ENCODE measurements around the gene PDAP1.
"Not testable (repeated sequence)": the region's sequence is repeated elsewhere in the genome, so short reads cannot be mapped to it uniquely, and the experiment has no call there.

PDAP1 gene

GRCh38 chr7:99424932-99425730 is 16.7 kb upstream of the PDAP1 start:
- no peak for DNase-seq (ENCODE audit: low read depth)

GRCh38 chr7:99422625-99423024 is 14.2 kb upstream of the PDAP1 start:
- DNase-seq (ENCODE audit: low read depth): no peak

- DNase-seq (ENCODE audit: low read depth): no peak
These were observed 13.8 kb upstream of the PDAP1 start for GRCh38 chr7:99422186-99422585.

GRCh38 chr7:99420986-99421385 is 12.6 kb upstream of the PDAP1 start:
- DNase-seq (ENCODE audit: low read depth): no peak

- DNase-seq (ENCODE audit: low read depth): no peak
These were observed 11.8 kb upstream of the PDAP1 start for GRCh38 chr7:99420213-99420612.

- DNase-seq (ENCODE audit: low read depth): no peak
These were observed 11.1 kb upstream of the PDAP1 start for GRCh38 chr7:99419323-99420021.

- no peak for DNase-seq (ENCODE audit: low read depth)
These were observed 9.9 kb upstream of the PDAP1 start for GRCh38 chr7:99418260-99418659.

- not testable (repeated sequence) for DNase-seq (ENCODE audit: low read depth)
These were observed 7.2 kb upstream of the PDAP1 start for GRCh38 chr7:99415513-99416127.

GRCh38 chr7:99410635-99411034 is 2.2 kb upstream of the PDAP1 start:
- no peak for DNase-seq (ENCODE audit: low read depth)

- no peak for DNase-seq (ENCODE audit: low read depth)
These were observed 1.4 kb upstream of the PDAP1 start for GRCh38 chr7:99409806-99410205.

- DNase-seq (ENCODE audit: low read depth): no peak
These were observed 785 bp upstream of the PDAP1 start for GRCh38 chr7:99409192-99409572.

- peak; percentile 34 for DNase-seq (ENCODE audit: low read depth)
These were observed 472 bp downstream of the PDAP1 start for GRCh38 chr7:99407872-99408378.

GRCh38 chr7:99406557-99406956 is 1.8 kb downstream of the PDAP1 start:
- DNase-seq (ENCODE audit: low read depth): no peak

- DNase-seq (ENCODE audit: low read depth): no peak
These were observed 3.4 kb downstream of the PDAP1 start for GRCh38 chr7:99404977-99405320.

- DNase-seq (ENCODE audit: low read depth): no peak
These were observed 4.0 kb downstream of the PDAP1 start for GRCh38 chr7:99404235-99404976.

GRCh38 chr7:99403764-99404163 is 4.6 kb downstream of the PDAP1 start:
- DNase-seq (ENCODE audit: low read depth): no peak

- DNase-seq (ENCODE audit: low read depth): no peak
These were observed 5.5 kb downstream of the PDAP1 start for GRCh38 chr7:99402854-99403253.

GRCh38 chr7:99399597-99399996 is 8.8 kb downstream of the PDAP1 start:
- DNase-seq (ENCODE audit: low read depth): no peak

- no peak for DNase-seq (ENCODE audit: low read depth)
These were observed 9.4 kb downstream of the PDAP1 start for GRCh38 chr7:99398891-99399445.

- DNase-seq (ENCODE audit: low read depth): no peak
These were observed 11.0 kb downstream of the PDAP1 start for GRCh38 chr7:99397297-99397983.
